DND-41 (cell line): ENCODE results near the gene TCP11.

ENCODE experiments used
- ATAC-seq: fragments of 200-7000 bp; cut with Tn5 transposase; 3 replicates; pipeline ENCODE4 v1.9.1; 2021; ENCODE audit warnings: low read depth; ENCODE audit not compliant: insufficient read depth
- DNase-seq: peaks from one replicate; pipeline ENCODE4 v3.0.0-alpha.2; 2020
- H2AFZ ChIP-seq: 2 replicates; pipeline ENCODE4 v1.6.0; 2012; ENCODE audit warnings: low read depth, low read length
- H3K27ac ChIP-seq: 2 replicates; pipeline ENCODE4 v1.5.1; 2012; ENCODE audit warnings: low read length, inconsistent platforms
- H3K27me3 ChIP-seq: fragments of 200-600 bp; sonication (generic); 2 replicates; pipeline ENCODE4 v1.6.0; 2012; ENCODE audit warnings: low read length, mild to moderate bottlenecking, inconsistent platforms; ENCODE audit not compliant: insufficient read depth, poor library complexity
- H3K36me3 ChIP-seq: 2 replicates; pipeline ENCODE4 v1.5.1; 2012; ENCODE audit warnings: low read length, inconsistent platforms; ENCODE audit not compliant: insufficient read depth
- H3K4me1 ChIP-seq: 2 replicates; pipeline ENCODE4 v1.5.1; 2012; ENCODE audit warnings: mild to moderate bottlenecking, low read length; ENCODE audit not compliant: insufficient read depth
- H3K4me2 ChIP-seq: 2 replicates; pipeline ENCODE4 v1.6.0; 2012; ENCODE audit warnings: mild to moderate bottlenecking, moderate library complexity, low read length, inconsistent platforms; ENCODE audit not compliant: insufficient read depth
- H3K4me3 ChIP-seq, 2 experiments: fragments of 200-600 bp in 1 of 2; shearing (Covaris generic) in 1 of 2; 2 replicates each; pipeline ENCODE4 v1.5.1; 2012 to 2016; ENCODE audit warnings: inconsistent platforms in 2 of 2, low read length in 2 of 2, mild to moderate bottlenecking in 2 of 2, low read depth in 1 of 2, moderate library complexity in 1 of 2
- H3K79me2 ChIP-seq: 2 replicates; pipeline ENCODE4 v1.6.0; 2012; ENCODE audit warnings: low read length, inconsistent platforms; ENCODE audit not compliant: insufficient read depth
- H3K9ac ChIP-seq: 2 replicates; pipeline ENCODE4 v1.6.0; 2012; ENCODE audit warnings: low read depth, mild to moderate bottlenecking, inconsistent platforms, low read length, moderate library complexity
- H3K9me3 ChIP-seq: 2 replicates; pipeline ENCODE4 v1.5.1; 2012; ENCODE audit warnings: low read length, moderate library complexity, mild to moderate bottlenecking, inconsistent platforms; ENCODE audit not compliant: insufficient read depth, severe bottlenecking
- H4K20me1 ChIP-seq: 2 replicates; pipeline ENCODE4 v1.6.0; 2012; ENCODE audit warnings: low read length; ENCODE audit not compliant: insufficient read depth
- CTCF ChIP-seq: IDR thresholded peaks from 2 replicates; pipeline ENCODE4 v1.5.1; 2012; ENCODE audit warnings: borderline replicate concordance, low read length, moderate library complexity, mild to moderate bottlenecking; ENCODE audit not compliant: poor library complexity, severe bottlenecking; ENCODE audit errors: extremely low read depth
- EZH2 ChIP-seq: IDR thresholded peaks from 3 replicates; pipeline ENCODE4 v1.6.1; 2012; ENCODE audit warnings: borderline replicate concordance, low read depth, mild to moderate bottlenecking, moderate library complexity, low read length, inconsistent platforms; ENCODE audit not compliant: severe bottlenecking

The TCP11 gene

GRCh38 chr6:35178932-35179832, 38.0 kb upstream of the TCP11 start:
- H3K9me3 ChIP-seq, result no peaks in the 10 kb centered on the region
- H3K79me2 ChIP-seq, result no peaks in the 10 kb centered on the region
- H3K27ac ChIP-seq, result no peak overlapping the region
- peaks cover 7% of the 10 kb centered on the region for H3K27me3 ChIP-seq
- H2AFZ ChIP-seq, result no peak overlapping the region
- DNase-seq, result no peak
- TF ChIP-seq CTCF, result no peak
- TF ChIP-seq EZH2, result no peak
- H3K4me2 ChIP-seq, result no peak overlapping the region
- H3K4me1 ChIP-seq, result no peaks in the 10 kb centered on the region
- no peaks in the 10 kb centered on the region for H4K20me1 ChIP-seq
- ATAC-seq, result no peak
- no peak overlapping the region for H3K4me3 ChIP-seq
- H3K36me3 ChIP-seq, result no peaks in the 10 kb centered on the region
- H3K9ac ChIP-seq, result no peak overlapping the region

- DNase-seq (no peak), ATAC-seq (no peak)
- H3K79me2 ChIP-seq, result no peaks in the 10 kb centered on the region
- no peak overlapping the region for H3K9ac ChIP-seq
- no peak overlapping the region for H2AFZ ChIP-seq
- no peak overlapping the region for H3K4me2 ChIP-seq
- no peaks in the 10 kb centered on the region for H4K20me1 ChIP-seq
- no peaks in the 10 kb centered on the region for H3K9me3 ChIP-seq
- H3K4me1 ChIP-seq, result no peaks in the 10 kb centered on the region
- H3K27ac ChIP-seq, result no peak overlapping the region
- TF ChIP-seq CTCF, result no peak
- TF ChIP-seq EZH2, result no peak
- H3K36me3 ChIP-seq, result no peaks in the 10 kb centered on the region
- peaks cover 10% of the 10 kb centered on the region for H3K27me3 ChIP-seq
- H3K4me3 ChIP-seq, result no peak overlapping the region
Observed at GRCh38 chr6:35178012-35178411, 36.9 kb upstream of the TCP11 start.

DNA sequence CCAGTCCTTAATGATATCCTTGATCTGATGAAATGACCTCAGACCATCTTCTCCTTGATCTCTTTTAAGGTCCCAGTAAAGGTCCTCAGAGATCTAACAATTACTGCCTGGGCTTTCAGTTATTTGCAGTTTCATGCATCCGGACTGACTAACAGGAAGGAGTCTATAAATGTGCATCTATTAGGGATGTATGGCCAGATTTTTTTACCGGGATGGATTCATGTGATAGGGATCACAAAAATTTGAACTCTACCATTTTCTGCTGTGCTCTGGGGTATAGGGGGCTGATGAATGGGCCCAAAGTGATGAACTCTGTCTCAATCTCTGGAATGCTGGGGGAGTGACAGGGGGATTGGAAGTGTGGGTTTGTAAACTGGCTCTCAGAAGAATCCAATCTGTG, 36.5 kb upstream of the TCP11 start:
- Histone ChIP-seq H3K9me3 (no peaks in the 10 kb centered on the region), H3K4me3 (no peak overlapping the region), H4K20me1 (no peaks in the 10 kb centered on the region), H3K79me2 (no peaks in the 10 kb centered on the region), H3K4me2 (no peak overlapping the region), H3K27ac (no peak overlapping the region), H3K9ac (no peak overlapping the region), H3K4me1 (no peaks in the 10 kb centered on the region), H3K27me3 (peaks cover 10% of the 10 kb centered on the region), H3K36me3 (no peaks in the 10 kb centered on the region), H2AFZ (no peak overlapping the region)
- ATAC-seq, result no peak
- TF ChIP-seq EZH2 (no peak), CTCF (no peak)
- no peak for DNase-seq
